Stimulated activated CD4-positive, alpha-beta T cell treated with anti-CD3 and anti-CD28 coated beads, TNF-alpha, amount 100 ng/mL, for 24 hours (primary cell): ENCODE data around the gene SUV39H2.
A peak's percentile ranks its signal among the peaks of the same experiment; 100 is the strongest.
"Not testable (repeated sequence)": the region's sequence is repeated elsewhere in the genome, so short reads cannot be mapped to it uniquely, and the experiment has no call there.

ENCODE experiments used
- DNase-seq, 3 experiments: peaks; one replicate each; pipeline ENCODE4 v3.0.0-alpha.2; 2020; ENCODE audit warnings: low read depth in 3 of 3

The SUV39H2 gene

DNA sequence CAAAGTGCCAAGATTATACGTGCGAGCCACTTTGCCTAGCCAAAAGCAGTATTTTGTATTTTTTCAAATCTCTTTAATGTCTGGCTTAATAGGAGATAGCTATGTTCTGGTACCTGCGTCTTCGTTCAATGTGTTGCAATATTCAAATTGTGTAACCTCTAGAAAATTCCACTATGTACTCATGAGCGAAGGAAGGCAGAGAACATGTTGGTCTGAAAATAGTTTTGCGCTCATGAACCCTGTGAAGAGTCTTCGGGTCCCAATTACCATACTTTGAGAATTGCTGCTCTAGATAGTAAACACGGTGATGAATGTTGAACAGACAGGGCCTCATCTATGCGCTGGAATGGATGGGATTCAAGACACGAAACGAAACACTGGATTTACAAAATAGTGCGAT, 2.7 kb upstream of the SUV39H2 start:
- DNase-seq, result no peak

DNA sequence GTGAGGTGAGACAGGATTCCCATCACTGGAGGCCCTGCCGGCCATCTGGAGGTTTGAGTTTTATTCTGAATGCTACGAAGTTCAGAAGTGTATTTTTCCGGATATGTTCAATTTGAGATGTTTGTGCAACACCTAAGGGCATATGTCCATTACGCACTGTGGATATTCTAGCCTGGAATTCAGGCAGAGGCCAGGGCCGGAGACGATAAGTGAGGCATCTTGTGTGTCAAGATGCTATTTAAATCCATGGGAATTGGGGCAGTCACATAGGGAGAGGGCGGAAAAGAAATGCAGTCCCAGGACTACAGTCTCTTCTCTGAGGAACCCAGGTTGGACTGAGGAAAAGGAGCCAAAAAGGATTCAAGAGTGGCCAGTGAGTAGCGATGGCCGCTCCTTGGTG, 1.9 kb upstream of the SUV39H2 start:
- no peak for DNase-seq

DNA sequence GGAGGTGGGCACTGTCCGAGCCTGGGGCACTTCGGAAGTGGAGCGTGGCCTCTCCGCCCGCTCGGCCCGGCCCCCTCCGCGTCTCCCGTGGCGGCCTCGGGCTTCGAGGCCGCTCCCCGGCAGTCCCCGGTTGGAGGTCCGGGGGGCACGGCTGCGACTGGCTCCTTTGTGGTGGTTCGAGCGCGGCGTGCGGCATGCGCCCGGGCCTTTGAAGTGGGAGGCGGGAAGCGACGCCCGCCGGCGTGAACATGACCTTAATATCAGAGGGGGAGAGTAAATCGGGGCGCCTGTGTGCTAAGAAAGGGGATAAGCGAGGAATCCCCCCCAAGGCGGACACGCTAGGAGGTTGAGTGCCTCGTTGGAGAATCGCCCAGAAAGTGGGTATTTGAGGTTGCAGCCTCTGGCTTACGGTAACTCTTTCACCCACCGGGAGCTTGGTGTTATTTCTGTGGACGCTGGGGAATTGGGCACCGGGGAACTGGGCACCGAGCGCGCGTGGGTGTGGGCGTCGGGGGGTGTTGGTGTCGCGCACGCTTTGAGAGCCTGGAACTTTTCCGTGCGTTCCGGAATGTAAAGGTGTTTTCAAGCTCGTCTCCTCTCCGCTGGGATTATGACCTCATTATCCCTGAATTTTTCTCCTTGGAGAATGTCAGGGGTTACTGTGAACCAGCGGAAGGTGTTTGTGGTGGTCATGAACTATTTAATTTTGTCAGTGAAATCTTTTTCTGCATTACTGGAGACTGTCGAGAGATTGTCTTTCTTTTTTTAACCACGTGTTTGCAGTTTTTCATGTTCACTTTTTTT, 660 bp downstream of the SUV39H2 start:
- DNase-seq, result peak; percentile 7 to 42 (median 10)

- DNase-seq, result no peak
Observed at GRCh38 chr10:14879928-14880193, 1.2 kb downstream of the SUV39H2 start.

GRCh38 chr10:14880229-14880628, 1.6 kb downstream of the SUV39H2 start:
- DNase-seq, result no peak

GRCh38 chr10:14884082-14884481, 5.4 kb downstream of the SUV39H2 start:
- DNase-seq, result no peak

DNA sequence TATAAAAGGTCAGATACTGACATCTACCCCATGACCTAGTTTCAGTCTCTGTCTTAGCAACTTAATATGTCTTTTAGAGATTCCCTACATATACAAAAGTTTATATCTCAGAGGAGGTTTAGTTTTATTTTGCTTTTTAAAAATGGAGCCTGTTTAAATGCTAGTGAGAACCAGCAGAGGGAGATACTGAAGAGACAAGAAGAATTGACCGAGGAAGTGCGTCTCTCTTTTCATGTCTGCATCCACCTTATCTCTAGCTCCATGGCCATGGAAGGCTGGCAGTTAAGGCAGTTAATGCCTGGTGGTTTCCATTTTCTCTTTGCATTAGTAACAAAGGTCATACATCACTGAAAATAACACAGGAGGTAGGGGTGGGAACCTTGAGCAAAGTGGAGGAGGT, 10.7 kb downstream of the SUV39H2 start:
- DNase-seq, result no peak

GRCh38 chr10:14891151-14891550, 12.5 kb downstream of the SUV39H2 start:
- no peak for DNase-seq

DNA sequence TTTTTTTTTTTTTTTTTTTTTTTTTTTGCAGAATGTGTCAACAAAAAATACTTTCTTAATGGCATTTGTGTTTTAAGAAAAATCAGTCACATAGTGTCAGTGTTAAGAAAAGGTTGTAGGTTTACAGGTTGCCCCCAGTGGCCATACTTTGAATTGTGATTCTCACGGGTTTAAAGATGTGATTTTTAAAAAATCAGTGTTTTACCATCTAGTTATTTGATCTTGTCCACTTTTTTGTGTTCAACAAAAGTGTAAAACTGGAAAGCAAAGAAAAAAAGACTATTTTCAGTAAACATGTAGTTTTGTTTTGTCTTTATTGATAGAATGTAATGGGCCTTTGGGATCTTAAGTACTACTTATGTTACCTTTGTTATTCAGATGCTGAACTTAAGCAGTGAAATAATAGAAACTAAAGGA, 25.7 kb downstream of the SUV39H2 start:
- no peak for DNase-seq

GRCh38 chr10:14904864-14905263, 26.2 kb downstream of the SUV39H2 start:
- no peak for DNase-seq

- DNase-seq, result no peak
Observed at GRCh38 chr10:14905890-14906289, 27.2 kb downstream of the SUV39H2 start.

GRCh38 chr10:14906765-14907164, 28.1 kb downstream of the SUV39H2 start:
- DNase-seq, result no peak

- not testable (repeated sequence) for DNase-seq
Observed at GRCh38 chr10:14907591-14907990, 28.9 kb downstream of the SUV39H2 start.

- no peak for DNase-seq
Observed at GRCh38 chr10:14909101-14909500, 30.4 kb downstream of the SUV39H2 start.

DNA sequence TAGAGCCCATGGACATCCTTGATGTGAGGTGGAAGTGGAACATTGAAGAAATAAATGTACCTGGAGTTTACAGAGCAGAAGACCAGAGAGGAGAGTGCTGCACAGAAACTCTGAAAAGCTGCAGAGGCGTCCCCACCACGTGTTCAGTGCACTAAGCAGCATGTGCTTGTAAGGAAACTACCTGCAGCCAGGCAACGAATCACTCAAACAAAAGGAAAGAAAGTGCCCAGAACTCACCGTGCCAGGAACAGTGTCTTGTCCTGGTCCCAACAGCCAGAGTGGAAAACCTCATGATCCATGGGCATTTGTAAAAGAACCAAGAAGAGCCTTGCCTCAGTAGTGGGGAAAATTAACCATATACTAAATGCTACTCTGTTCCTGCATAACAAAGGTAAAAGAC, 32.3 kb downstream of the SUV39H2 start:
- no peak for DNase-seq

- no peak for DNase-seq
Observed at GRCh38 chr10:14911801-14912200, 33.1 kb downstream of the SUV39H2 start.

DNA sequence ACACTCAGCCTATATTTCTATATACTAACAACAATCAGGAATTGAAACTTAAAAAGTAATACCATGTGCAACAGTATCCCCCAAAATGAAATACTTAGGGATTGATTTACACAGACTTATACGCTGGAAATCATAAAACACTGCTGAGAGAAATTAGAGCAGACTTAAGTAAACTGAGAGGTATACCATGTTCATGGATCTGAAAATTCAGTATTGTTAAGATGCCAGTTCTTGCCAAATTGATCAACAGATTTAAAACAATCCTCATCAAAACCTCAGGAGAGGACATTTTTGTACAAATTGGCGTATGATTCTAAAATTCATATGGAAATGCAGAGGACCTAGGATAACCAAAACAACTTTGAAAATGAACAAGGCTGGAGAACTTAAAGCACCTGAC, 37.9 kb downstream of the SUV39H2 start:
- no peak for DNase-seq

GRCh38 chr10:14917827-14918226, 39.2 kb downstream of the SUV39H2 start:
- no peak for DNase-seq

DNA sequence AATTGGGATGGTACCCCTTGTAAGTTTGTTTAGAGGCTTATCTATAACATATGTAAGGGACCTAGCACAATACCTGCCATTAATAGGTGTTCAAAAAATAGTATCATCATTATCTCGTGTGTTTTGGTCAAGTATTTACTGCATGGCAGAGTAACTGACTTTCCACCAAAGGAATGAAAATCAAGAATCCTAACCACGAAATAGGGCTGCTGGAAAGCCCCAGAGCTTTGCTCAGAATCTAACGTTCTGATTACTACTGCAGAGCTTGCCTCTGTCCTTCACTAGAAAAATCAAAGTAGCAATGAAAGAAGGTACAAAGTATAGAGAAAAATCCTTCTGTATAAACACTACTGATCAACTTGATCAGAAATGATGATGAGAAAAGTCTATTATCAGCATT, 40.3 kb downstream of the SUV39H2 start:
- no peak for DNase-seq

GRCh38 chr10:14924013-14924412, 45.3 kb downstream of the SUV39H2 start:
- DNase-seq, result no peak

DNA sequence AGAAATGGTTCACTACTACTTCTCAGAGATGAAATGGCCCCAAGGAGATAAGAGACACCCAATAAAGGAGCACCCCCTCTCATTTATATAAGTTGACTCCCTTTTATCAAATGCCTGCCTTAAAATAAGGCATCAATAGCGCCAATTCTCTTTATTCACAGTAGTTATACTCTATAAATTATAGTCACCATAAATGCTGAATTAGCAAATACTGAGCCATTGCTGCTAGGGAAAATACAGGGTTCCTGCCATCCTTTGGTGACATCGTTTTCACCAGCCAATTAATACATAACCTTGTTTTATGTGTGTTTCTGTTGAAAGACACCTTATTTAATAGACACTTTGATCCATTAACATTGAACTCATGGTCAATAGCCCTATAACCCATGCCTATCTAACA, 46.6 kb downstream of the SUV39H2 start:
- no peak for DNase-seq

- DNase-seq, result no peak
Observed at GRCh38 chr10:14926061-14926470, 47.4 kb downstream of the SUV39H2 start.

DNA sequence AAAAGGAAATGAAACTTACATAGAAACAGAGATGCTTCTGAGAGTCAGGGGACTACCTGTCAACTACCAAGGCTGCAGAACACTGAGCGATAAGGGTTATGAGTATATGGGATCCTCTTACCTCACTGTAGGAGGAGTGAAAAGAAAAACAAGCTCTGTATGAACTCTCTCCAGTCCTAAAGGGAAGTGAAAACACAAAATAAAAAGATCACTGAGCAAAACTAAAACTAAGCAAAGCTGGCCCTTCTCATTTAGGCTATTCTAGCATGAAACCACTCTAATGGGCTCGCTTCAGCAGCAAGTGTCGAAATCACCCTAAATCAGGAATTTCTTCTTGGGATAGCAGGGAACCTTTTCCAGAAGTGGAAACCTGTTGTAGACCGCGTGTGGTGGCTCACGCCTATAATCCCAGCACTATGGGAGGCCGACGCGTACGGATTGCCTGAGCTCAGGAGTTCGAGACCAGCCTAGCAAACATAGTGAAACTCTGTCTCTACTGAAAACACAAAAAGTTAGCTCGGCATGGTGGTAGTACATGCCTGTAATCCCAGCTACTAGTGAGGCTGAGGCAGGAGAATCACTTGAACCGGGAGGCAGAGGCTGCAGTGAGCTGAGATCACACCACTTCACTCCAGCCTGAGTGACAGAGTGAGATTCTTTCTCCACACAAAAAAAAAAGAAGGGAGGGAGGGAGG, 48.2 kb downstream of the SUV39H2 start:
- no peak for DNase-seq

GRCh38 chr10:14930610-14931009, 51.9 kb downstream of the SUV39H2 start:
- DNase-seq, result no peak
